ENCODE measurements around the gene FOXP1.

The FOXP1 gene

DNA sequence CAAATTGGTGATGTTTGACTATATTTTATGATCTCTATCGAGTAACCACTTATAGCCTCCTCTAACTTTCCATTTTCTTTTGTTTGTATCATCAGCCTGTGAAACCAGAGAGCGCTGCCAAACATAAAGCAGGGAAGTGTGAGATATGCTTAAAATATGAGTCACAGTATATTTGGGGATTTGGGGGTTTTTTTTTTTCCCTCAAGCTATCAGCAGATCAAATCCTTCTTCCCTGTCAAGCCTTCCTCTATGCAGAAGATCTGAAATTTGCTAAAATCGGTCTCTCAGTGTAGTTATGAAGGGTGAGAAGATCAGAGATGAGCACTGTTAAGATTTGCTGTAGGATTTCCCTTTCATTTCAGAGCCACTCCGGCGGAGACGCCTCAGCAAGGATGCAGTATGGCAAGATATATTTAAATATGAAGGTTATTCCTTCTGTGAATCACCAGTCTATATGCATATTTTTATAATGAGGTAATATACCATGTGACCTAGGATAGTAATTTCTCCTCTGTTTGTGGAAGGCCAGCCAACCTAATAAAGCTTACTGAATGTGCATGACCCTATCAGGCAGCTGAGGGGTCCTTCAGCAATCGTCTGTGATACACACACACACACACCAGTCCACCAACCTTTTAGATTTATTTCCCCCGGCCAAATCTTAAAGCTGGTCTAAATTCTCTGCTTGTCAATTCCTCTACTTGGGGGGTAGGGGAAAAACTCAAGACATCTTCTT lies 474.1 kb downstream of the FOXP1 start:
- DNase-seq (ENCODE audit: low read depth, low spot score) = no peak
- no peak overlapping the region for H3K4me3 ChIP-seq (ENCODE audit: low read length)

DNA sequence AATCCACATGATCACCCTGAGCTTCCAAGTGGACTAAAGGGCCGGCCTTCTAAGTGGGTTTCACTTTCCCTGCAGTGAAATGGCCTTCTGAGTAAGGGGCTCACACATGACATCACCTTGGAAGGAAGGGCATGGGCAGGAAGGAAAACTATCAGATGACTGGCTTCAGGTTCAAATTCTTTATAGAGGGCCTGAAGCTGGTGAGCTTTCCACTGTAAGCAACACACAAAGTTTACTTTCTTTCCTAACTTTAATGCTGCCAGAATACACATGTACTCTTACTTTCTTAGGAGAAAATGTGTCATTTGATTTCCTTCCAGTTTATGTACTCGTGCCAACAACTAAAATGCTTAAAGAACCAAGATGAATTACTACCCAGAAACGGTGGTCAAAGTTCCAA lies 475.6 kb downstream of the FOXP1 start:
- H3K4me3 ChIP-seq (ENCODE audit: low read length) = no peak overlapping the region
- no peak for DNase-seq (ENCODE audit: low read depth, low spot score)

DNA sequence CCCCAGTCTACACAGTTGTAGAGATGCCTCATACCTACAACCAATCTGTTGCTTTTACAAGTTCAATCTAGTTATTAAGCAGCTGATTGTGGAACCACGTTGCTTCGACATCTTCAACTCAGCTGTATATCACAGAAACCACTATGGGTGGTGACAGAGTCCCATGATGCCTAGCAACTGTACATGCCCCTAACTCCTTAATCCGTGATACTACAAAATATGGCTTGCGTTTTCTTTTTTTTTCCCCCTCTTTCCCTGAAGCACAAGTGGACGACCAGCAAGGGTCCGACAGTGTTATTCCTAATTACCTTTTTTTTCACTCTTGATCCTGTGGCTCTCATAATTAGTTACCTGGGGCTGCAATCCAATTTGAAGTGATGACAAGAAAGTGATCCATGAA lies 478.6 kb downstream of the FOXP1 start:
- H3K4me3 ChIP-seq (ENCODE audit: low read length) = no peak overlapping the region

DNA sequence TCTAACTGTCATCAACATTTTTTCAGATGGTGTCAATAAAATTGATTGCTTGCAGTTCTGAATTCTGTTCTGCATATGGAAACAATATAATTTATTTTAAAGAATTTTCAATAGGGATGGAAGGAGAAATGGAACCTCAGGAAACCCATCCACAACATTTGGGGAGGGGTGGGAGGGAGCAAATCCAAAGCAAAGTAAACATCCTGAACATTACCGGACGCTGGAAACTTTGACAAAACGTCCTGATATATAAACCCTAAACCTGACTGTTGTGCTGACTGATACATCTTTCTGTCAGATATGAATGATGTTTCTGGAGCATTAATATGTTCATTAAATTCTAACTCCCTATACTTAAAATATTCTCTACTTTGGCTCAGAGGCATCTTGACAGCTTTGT lies 479.0 kb downstream of the FOXP1 start:
- DNase-seq (ENCODE audit: low read depth, low spot score) = no peak
- H3K4me3 ChIP-seq (ENCODE audit: low read length) = no peak overlapping the region

More for the DNA sequence above, 478.6 kb downstream of the FOXP1 start:
- DNase-seq (ENCODE audit: low read depth, low spot score) = no peak

DNA sequence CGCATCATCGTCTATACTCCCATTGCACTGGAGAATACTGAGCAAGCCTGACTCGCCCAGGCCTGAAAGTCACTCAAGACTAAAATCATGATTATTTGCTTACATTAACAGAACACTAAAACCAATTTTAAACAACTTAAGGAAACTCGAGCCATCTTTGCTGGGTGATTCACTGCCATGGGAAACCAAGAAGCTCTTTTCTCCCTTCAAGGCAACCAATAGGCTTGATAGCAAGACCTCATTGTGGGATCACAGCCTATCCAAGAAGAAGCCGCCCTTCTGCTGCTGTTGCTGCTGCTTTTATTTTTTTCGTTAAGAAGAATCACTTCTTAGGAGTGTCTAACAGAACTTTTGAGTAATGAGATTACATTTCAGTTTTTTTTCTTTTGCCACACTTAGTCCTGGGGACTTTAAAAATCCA lies 479.4 kb downstream of the FOXP1 start:
- no peak overlapping the region for H3K4me3 ChIP-seq (ENCODE audit: low read length)

DNA sequence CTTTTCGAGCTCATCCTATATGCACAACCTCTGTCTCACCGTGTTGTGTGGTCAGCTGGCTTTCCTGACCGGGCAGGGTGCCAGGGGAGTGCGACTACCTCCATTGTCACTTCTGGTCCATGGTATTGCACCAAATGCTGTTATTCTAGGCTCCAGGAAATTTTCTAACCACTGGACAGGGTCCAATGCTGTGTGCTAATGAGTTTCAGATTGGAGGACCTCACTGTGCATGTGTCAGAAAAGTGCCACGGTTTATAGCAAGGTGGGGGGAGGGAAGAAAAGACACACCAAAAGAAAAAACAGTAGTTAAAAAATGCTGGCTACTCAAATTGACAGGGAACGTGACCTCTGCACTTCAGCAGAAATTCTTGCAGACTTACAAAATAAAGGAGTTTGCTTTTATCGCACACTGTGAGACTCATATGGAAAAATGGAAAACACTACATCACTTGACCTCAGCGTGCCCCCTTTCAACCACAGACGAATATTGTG lies 480.1 kb downstream of the FOXP1 start:
- H3K4me3 ChIP-seq (ENCODE audit: low read length) = no peak overlapping the region
- DNase-seq (ENCODE audit: low read depth, low spot score) = no peak

More for the DNA sequence above, 479.4 kb downstream of the FOXP1 start:
- no peak for DNase-seq (ENCODE audit: low read depth, low spot score)

DNA sequence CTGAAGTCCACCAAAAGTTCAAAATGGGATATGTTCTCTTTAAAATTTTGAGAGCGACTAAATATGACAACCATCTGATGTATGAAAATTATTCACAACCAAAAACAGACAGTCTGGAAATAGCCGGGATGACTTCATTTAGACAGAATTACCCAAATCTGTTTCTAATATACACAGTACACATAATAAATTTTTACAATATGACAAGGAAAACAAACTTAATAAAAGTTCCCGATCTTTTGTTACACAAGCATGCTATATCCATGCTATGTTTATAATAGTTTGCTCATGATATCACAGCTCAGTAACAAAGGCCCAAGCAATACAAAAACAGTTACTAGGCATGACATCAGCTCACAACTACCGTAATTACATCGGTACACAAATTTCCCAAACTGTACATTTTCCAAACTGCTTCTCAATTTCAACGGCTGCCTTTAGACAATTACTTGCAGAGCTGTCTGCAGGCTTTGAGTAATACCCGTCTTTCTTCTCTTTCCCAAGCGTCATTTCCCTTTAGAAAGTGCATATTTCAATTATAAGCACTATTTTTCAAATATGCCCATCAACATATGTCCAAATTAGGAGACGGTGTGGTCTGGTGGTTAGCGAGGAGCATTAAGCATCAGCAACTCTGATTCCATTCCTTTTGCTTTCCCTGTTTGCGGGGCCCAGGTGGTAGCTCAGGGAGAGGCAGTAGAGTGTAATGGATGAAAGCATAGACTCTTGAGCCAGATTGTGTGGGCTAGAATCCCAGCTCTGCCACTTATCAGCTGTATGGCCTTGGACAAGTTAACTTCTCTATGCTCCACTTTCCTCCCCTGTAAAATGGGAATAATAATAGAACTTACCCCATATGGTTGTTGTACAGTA lies 481.2 kb downstream of the FOXP1 start:
- DNase-seq (ENCODE audit: low read depth, low spot score) = no peak
- no peak overlapping the region for H3K4me3 ChIP-seq (ENCODE audit: low read length)

DNA sequence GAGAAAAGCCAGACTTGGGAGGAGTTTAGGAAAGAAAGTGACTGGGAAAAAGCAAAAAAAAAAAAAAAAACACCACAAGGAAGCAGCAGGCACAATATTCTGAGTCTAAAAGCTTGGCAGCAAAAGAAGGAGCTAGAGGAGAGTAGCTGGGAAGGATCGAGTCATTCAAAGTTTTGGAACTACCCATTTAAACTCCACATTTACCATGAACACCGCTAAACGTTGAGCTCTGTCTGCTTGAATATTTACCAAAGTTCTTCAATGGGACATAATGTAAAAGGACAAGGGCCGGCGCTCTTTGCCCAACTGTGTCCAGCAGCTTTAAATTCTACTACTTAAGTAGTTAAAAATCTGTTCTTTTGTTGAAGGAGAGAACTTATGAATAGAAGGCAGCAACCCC lies 481.9 kb downstream of the FOXP1 start:
- no peak for DNase-seq (ENCODE audit: low read depth, low spot score)

DNA sequence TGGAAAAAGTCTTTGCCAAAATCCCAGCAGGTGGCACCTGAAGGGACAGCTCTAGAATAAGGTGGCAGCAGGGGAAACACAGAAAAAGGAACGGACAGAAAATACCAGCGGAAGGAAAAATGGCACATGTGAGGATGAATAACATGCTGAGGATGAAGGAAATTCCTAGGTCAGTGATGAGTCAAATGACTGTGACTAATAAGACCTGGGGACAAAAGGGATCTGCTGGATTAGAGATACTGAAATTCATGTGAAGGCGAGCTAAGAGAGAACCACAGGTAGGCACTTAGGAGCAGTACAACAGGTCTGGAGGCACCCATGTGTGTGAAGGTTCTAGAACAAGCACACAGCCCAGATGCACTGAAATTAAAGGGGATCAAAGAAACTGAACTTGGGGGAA lies 482.5 kb downstream of the FOXP1 start:
- no peak for DNase-seq (ENCODE audit: low read depth, low spot score)
- no peak overlapping the region for H3K4me3 ChIP-seq (ENCODE audit: low read length)

More for the DNA sequence above, 481.9 kb downstream of the FOXP1 start:
- H3K4me3 ChIP-seq (ENCODE audit: low read length) = no peak overlapping the region

DNA sequence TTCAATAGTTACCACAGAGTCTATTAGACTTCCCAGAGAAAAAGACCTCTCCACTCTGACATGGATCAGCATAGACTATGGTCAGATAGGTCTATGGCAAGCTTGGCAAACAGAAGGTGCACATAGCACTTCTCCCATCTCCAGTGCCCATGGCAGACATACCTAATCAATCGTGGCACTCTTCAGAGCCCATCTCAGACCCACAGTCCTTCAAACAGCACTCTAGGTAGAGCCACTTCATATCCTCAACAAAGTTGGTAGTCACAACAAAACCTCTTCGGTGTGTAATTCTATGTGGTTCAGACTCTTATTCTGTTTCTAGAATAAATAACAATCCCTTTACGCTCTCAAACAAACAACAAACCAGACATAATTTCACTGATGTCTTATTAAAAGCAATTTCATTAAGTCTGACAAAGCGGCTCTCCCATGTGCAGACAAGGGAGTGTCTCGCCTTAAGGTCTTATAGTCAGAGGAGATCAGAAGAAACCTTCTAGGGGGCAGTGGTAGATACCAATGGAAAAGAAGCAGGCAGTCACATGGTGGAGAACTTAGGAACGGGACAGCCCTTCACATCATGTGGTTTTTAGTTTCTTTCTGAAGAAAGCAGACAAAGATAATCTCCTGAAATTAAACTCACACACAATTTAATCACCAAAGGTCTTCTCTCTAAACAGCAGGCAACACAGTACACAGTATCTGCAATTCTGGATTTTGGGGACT lies 483.4 kb downstream of the FOXP1 start:
- H3K4me3 ChIP-seq (ENCODE audit: low read length) = no peak overlapping the region
- no peak for DNase-seq (ENCODE audit: low read depth, low spot score)

DNA sequence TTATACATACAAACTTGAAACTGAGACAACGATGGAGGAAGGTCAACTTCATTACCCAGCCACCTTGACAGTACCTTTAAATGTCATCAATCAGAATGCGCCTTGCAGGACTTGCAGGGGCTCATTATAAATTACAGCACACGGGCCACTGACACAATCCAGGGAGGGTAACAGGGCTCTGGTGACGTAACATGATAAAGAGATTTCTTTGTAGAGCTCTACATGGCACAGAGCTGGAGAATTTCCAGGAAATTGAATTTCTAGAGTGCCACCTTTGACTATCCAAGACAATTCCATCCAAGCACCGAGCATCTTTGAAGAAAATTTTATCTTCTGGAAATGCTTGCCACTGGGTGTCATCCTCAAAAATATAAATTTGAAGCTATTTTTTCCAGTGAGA lies 486.0 kb downstream of the FOXP1 start:
- H3K4me3 ChIP-seq (ENCODE audit: low read length) = no peak overlapping the region
- no peak for DNase-seq (ENCODE audit: low read depth, low spot score)

DNA sequence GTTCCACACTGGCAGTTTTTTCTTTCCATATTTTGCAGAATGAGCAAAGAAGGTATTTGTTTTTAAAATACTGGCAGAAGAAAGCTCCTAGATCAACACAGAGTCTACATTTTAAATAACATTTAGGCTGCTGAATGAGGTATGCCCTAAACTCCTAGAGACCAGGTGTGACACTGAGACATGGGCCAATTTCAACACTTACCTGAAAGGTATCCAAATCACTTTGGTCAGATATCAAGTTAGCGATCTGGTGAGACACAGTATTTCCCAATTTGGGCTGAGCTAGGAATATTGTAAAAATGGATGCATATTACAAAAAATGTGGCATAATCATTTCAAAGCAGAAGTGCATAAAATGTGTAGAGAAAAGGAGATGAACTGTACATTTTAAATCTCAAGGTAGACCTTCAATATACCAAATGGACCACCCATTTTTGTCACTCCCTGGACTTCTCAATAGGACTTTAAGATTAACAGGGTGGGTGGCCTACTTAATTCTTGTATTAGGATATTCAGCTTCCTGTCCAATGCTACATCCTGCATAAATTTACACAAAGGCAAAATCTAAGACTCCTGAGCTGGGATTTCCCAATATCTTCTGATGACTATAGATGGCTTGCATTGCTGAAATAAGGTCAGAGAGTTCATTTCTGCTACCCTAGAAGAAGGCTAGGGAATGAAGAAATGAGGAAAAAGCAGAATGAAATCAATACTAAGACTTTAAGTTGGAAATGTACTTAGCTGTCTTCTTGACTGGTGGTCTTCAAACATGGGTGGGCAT lies 487.8 kb downstream of the FOXP1 start:
- no peak overlapping the region for H3K4me3 ChIP-seq (ENCODE audit: low read length)

DNA sequence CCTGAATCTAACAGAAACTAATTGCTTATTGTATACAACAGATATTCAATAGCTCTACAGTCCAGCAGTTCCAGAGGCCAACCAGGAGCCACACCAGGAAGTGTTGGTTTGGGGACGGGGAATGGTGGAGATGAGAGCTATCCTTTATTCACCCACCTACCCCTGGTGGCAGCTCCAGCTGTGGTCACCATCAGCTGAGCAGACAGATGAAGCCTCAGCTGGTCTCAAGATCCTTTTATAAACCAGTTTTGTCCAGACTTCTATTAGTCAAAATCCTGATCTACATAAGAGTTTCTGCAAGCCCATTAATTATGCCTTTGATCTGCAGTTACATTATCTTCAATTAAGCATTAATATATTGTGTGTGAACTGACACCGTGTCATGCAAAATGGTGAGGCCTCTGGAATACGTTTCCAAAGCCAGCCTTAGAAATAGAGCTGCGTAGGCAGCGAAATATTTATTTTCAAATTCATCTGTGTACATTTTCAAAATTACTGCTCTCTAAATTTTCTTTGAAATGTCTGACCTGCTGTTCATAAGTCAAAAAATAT lies 488.8 kb downstream of the FOXP1 start:
- DNase-seq (ENCODE audit: low read depth, low spot score) = no peak
- H3K4me3 ChIP-seq (ENCODE audit: low read length) = no peak overlapping the region

More for the DNA sequence above, 487.8 kb downstream of the FOXP1 start:
- DNase-seq (ENCODE audit: low read depth, low spot score) = no peak

DNA sequence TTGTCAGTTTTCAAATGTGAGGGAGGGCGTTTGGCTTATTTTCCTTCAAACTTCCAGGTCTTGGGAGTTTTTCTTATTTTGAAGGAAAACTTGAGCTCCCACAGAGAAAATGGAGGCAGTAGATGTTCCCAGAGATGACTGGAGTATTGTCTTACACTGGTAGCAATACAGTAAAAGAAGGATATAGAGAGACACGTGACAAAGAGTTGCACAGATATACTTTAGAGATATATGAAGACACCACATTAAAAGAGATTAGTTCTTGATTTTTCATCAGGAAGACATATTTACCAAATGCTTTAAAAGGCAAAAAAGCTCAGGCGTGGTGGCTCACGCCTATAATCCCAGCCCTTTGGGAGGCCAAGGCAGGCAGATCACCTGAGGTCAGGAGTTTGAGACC lies 490.9 kb downstream of the FOXP1 start:
- H3K4me3 ChIP-seq (ENCODE audit: low read length) = no peak overlapping the region
- DNase-seq (ENCODE audit: low read depth, low spot score) = no peak

DNA sequence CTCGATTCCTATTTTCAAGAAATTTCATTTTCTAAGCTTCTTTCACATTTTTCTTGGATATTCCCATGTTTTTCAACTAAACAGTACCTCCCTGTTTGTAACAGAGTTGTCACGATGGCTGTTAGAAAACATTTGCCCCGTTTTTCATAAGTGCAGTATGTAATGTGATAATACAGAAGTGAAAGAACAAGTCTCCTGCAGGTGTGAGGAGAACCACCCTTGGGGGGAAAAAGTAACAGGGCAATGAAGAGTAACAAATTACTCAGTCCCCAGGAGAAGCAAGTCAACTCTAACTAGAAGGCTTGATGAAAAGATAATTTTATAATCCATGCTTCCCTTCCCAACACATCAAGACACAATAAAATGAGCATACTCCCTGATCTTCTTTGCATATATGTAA lies 493.3 kb downstream of the FOXP1 start:
- no peak for DNase-seq (ENCODE audit: low read depth, low spot score)
- H3K4me3 ChIP-seq (ENCODE audit: low read length) = no peak overlapping the region

DNA sequence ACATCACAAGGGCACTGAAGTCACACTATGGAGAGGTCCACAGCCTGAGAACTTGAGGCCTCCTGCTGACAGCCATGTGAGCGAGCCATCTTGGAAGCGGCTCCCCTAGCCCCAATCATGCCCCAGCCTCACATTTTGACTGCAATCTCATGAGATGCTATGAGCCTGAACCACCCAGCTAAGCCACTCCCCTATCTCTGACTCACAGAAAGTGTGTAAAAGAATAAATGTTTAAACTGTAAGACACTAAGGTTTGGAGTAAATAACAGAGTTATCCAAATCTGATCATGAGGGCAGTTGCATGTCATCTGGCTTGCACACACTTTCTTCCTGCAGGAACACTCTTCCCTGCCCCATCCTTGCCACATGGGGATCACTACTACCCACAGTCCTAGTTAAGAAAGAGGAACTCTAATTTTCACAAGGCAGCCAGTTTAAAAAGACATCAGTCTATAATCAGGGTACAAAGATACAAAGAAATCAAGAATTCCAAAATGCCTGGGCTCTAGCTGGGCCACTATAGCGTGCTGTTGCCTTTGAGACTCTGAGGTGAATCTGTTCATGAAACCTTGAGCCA lies 494.2 kb downstream of the FOXP1 start:
- DNase-seq (ENCODE audit: low read depth, low spot score) = no peak
- H3K4me3 ChIP-seq (ENCODE audit: low read length) = no peak overlapping the region

DNA sequence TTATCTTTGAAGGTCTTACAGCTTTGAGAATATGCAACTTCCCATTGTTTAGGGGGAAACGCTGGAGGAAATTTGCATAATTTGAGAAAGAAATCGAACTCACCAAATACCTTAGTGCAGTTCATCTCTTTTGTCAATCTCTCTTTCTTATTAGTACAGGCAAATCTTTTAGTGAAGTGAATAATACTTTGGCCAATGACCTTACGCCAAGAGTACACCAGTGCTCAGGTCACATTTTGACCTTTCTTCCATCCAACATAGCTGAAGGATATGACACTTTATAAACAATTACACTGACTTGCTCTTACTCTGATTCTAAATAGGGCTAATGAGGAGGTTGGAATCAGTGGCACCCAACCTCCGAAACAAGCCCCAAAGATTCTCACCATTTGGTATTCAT lies 494.8 kb downstream of the FOXP1 start:
- DNase-seq (ENCODE audit: low read depth, low spot score) = no peak
- no peak overlapping the region for H3K4me3 ChIP-seq (ENCODE audit: low read length)

DNA sequence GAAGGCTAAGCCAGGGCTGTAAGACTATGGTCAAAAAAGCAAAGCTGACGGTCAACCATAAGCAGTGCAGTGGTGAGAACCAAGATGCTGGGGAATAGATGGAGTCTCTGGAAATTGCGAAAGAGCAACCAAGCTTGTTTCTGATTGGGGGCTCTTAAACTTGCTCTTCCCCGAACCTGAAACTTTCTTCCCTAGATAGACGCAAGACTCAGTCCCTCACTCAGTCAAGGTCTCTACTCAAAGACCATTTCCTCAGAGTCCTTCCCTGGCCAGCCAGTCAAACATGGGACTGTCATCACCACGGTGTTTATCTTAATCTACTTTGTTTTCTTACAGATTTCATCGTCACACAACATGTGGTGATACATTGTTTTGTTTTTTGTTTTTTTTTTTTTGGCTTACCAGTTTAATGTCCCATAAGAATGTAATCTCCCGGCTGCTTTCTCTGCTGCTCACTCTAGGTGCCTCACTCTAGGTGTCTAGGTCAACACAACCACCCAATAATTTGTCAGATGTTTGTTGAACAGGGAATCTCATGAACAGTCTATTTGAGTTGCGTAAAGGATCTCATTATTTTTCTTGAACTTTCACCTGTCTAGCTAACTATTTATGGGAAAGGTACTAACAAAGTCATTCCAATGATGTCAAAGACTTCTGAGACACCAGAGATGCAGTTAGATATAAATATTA lies 495.4 kb downstream of the FOXP1 start:
- H3K4me3 ChIP-seq (ENCODE audit: low read length) = no peak overlapping the region
- DNase-seq (ENCODE audit: low read depth, low spot score) = no peak

All from Jurkat, Clone E6-1 (cell line).